ENCODE results near the gene FAM241B. TPM values are rescaled to one million over a fixed set of nuclear protein-coding genes. Genes with fewer than 3 reads are reported as not detected.

Gene FAM241B
- polyA plus RNA-seq, 1 donor from 2014 or later: 135 TPM

DNA sequence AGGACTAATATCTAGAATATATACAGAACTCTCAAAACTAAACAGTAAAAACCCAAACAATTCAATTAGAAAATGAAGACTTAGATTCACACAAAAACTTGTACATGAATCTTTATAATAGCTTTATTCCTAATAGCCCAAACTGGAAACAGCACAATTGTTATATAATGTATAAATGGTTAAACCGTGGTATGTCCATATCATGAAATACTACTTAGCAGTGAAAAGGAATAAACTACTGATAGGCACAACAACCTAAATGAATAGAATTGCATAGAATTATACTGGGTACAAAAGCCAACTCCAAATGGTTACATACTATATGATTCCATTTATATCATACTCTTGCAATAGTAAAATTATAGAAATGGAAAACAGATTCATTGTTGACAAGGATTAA, 21.0 kb upstream of the FAM241B start:
- TF ChIP-seq MXI1 (conservative IDR thresholded peaks at IDR 0.05; ENCODE audit: poor library complexity, severe bottlenecking) (no peak), EP300 (conservative IDR thresholded peaks at IDR 0.05; ENCODE audit: poor library complexity, severe bottlenecking) (no peak), SMC3 (conservative IDR thresholded peaks at IDR 0.05; ENCODE audit: poor library complexity) (no peak), RAD21 (conservative IDR thresholded peaks at IDR 0.05) (no peak), POLR2AphosphoS5 (IDR thresholded peaks at IDR 0.05) (no peak), EZH2 (IDR thresholded peaks at IDR 0.05; ENCODE audit: borderline replicate concordance, insufficient read depth, low read length, poor library complexity, severe bottlenecking) (no peak), TAF1 (IDR thresholded peaks at IDR 0.05; ENCODE audit: low read depth) (no peak)
- TF ChIP-seq, protein P1, sequence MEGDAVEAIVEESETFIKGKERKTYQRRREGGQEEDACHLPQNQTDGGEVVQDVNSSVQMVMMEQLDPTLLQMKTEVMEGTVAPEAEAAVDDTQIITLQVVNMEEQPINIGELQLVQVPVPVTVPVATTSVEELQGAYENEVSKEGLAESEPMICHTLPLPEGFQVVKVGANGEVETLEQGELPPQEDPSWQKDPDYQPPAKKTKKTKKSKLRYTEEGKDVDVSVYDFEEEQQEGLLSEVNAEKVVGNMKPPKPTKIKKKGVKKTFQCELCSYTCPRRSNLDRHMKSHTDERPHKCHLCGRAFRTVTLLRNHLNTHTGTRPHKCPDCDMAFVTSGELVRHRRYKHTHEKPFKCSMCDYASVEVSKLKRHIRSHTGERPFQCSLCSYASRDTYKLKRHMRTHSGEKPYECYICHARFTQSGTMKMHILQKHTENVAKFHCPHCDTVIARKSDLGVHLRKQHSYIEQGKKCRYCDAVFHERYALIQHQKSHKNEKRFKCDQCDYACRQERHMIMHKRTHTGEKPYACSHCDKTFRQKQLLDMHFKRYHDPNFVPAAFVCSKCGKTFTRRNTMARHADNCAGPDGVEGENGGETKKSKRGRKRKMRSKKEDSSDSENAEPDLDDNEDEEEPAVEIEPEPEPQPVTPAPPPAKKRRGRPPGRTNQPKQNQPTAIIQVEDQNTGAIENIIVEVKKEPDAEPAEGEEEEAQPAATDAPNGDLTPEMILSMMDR (IDR thresholded peaks at IDR 0.05; ENCODE audit: poor library complexity, severe bottlenecking): no peak
- TF ChIP-seq, protein P2, sequence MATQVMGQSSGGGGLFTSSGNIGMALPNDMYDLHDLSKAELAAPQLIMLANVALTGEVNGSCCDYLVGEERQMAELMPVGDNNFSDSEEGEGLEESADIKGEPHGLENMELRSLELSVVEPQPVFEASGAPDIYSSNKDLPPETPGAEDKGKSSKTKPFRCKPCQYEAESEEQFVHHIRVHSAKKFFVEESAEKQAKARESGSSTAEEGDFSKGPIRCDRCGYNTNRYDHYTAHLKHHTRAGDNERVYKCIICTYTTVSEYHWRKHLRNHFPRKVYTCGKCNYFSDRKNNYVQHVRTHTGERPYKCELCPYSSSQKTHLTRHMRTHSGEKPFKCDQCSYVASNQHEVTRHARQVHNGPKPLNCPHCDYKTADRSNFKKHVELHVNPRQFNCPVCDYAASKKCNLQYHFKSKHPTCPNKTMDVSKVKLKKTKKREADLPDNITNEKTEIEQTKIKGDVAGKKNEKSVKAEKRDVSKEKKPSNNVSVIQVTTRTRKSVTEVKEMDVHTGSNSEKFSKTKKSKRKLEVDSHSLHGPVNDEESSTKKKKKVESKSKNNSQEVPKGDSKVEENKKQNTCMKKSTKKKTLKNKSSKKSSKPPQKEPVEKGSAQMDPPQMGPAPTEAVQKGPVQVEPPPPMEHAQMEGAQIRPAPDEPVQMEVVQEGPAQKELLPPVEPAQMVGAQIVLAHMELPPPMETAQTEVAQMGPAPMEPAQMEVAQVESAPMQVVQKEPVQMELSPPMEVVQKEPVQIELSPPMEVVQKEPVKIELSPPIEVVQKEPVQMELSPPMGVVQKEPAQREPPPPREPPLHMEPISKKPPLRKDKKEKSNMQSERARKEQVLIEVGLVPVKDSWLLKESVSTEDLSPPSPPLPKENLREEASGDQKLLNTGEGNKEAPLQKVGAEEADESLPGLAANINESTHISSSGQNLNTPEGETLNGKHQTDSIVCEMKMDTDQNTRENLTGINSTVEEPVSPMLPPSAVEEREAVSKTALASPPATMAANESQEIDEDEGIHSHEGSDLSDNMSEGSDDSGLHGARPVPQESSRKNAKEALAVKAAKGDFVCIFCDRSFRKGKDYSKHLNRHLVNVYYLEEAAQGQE (IDR thresholded peaks at IDR 0.05; ENCODE audit: borderline replicate concordance): no peak
- H3K4me2 ChIP-seq (ENCODE audit: low read length): no peak overlapping the region
- H2AFZ ChIP-seq (ENCODE audit: low read depth, low read length): no peak overlapping the region
- no peaks in the 10 kb centered on the region for H4K20me1 ChIP-seq (ENCODE audit: insufficient read depth)
- no peaks in the 10 kb centered on the region for H3K79me2 ChIP-seq (replicated peaks; ENCODE audit: insufficient read depth, low read length)
- H3F3A ChIP-seq (ENCODE audit: insufficient read depth, low read length, poor library complexity, severe bottlenecking): no peaks in the 10 kb centered on the region
- no peaks in the 10 kb centered on the region for H3K9me2 ChIP-seq (ENCODE audit: insufficient read depth, low read length)
- no peak overlapping the region for H3K27ac ChIP-seq (ENCODE audit: low read length)
- H3K36me3 ChIP-seq (ENCODE audit: insufficient read depth, low read length): no peaks in the 10 kb centered on the region
- H3K4me3 ChIP-seq (ENCODE audit: low read length): no peak overlapping the region
- H3K9me3 ChIP-seq (ENCODE audit: low read length): no peaks in the 10 kb centered on the region
- no peak overlapping the region for H3K9ac ChIP-seq (ENCODE audit: low read length)
- no peaks in the 10 kb centered on the region for H3K27me3 ChIP-seq (ENCODE audit: insufficient read depth, low read depth, low read length)

DNA sequence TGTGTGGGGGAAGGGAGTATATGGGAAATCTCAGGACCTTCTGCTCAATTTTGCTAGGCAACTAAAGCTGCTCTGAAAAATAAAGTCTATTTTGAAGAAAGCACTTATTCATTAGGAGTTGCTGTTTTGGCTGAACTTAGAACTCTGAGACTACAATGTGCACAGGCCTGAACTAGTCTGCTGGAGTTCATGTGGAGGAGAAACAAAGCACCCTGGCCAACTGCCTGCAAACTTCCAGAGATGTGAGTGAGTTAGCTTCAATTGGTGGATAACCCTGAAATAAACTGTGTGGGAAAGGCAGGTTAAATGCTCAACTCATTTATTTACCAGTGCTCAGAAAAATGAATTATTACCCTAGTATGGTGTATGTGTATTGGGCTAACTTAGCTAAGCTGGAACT, 17.3 kb upstream of the FAM241B start:
- no peak overlapping the region for H3K27ac ChIP-seq (ENCODE audit: low read length)
- no peaks in the 10 kb centered on the region for H3K36me3 ChIP-seq (ENCODE audit: insufficient read depth, low read length)
- H3K79me2 ChIP-seq (replicated peaks; ENCODE audit: insufficient read depth, low read length): no peaks in the 10 kb centered on the region
- no peak overlapping the region for H3K4me2 ChIP-seq (ENCODE audit: low read length)
- no peak overlapping the region for H2AFZ ChIP-seq (ENCODE audit: low read depth, low read length)
- H3F3A ChIP-seq (ENCODE audit: insufficient read depth, low read length, poor library complexity, severe bottlenecking): no peaks in the 10 kb centered on the region
- H3K4me3 ChIP-seq (ENCODE audit: low read length): no peak overlapping the region
- H3K9me2 ChIP-seq (ENCODE audit: insufficient read depth, low read length): no peaks in the 10 kb centered on the region
- H3K9ac ChIP-seq (ENCODE audit: low read length): no peak overlapping the region
- no peak for TF ChIP-seq TAF1 (IDR thresholded peaks at IDR 0.05; ENCODE audit: low read depth)
- H4K20me1 ChIP-seq (ENCODE audit: insufficient read depth): no peaks in the 10 kb centered on the region
- no peaks in the 10 kb centered on the region for H3K9me3 ChIP-seq (ENCODE audit: low read length)
- H3K27me3 ChIP-seq (ENCODE audit: insufficient read depth, low read depth, low read length): no peaks in the 10 kb centered on the region

DNA sequence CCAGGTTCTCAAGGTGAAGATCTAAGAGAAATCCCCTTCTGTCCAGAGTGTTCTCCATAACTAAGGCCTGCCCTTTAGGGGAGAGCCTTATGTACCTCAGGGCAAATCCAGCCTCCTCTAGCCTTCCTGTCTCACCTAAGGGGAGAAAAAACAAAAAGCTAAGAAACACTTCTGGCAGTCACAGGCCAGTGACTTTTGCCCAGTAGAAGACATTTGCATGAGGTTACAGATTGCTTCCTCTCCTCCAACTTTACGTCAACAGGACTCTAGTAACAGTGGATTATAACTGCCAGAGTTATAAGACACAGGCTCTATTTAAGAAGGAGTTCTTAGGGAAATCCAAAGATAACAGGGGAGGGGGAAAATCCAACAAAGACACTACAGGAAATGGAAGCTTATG, 15.9 kb upstream of the FAM241B start:
- no peak for TF ChIP-seq EP300 (conservative IDR thresholded peaks at IDR 0.05; ENCODE audit: poor library complexity, severe bottlenecking)
- no peak for TF ChIP-seq EZH2 (IDR thresholded peaks at IDR 0.05; ENCODE audit: borderline replicate concordance, insufficient read depth, low read length, poor library complexity, severe bottlenecking)
- TF ChIP-seq, protein P2 (IDR thresholded peaks at IDR 0.05; ENCODE audit: borderline replicate concordance): no peak
- no peak for TF ChIP-seq POLR2AphosphoS5 (IDR thresholded peaks at IDR 0.05)
- TF ChIP-seq, protein P1 (IDR thresholded peaks at IDR 0.05; ENCODE audit: poor library complexity, severe bottlenecking): no peak
- no peak for TF ChIP-seq RAD21 (conservative IDR thresholded peaks at IDR 0.05)
- TF ChIP-seq MXI1 (conservative IDR thresholded peaks at IDR 0.05; ENCODE audit: poor library complexity, severe bottlenecking): no peak
- TF ChIP-seq SMC3 (conservative IDR thresholded peaks at IDR 0.05; ENCODE audit: poor library complexity): no peak
- no peak for TF ChIP-seq TAF1 (IDR thresholded peaks at IDR 0.05; ENCODE audit: low read depth)
- no peaks in the 10 kb centered on the region for H3K9me2 ChIP-seq (ENCODE audit: insufficient read depth, low read length)
- no peak overlapping the region for H3K4me3 ChIP-seq (ENCODE audit: low read length)
- H3K9me3 ChIP-seq (ENCODE audit: low read length): no peaks in the 10 kb centered on the region
- no peak overlapping the region for H3K4me2 ChIP-seq (ENCODE audit: low read length)
- H3K9ac ChIP-seq (ENCODE audit: low read length): no peak overlapping the region
- H3K36me3 ChIP-seq (ENCODE audit: insufficient read depth, low read length): no peaks in the 10 kb centered on the region
- no peak overlapping the region for H2AFZ ChIP-seq (ENCODE audit: low read depth, low read length)
- no peaks in the 10 kb centered on the region for H3K79me2 ChIP-seq (replicated peaks; ENCODE audit: insufficient read depth, low read length)
- H3F3A ChIP-seq (ENCODE audit: insufficient read depth, low read length, poor library complexity, severe bottlenecking): no peaks in the 10 kb centered on the region
- no peaks in the 10 kb centered on the region for H4K20me1 ChIP-seq (ENCODE audit: insufficient read depth)
- H3K27ac ChIP-seq (ENCODE audit: low read length): no peak overlapping the region
- no peaks in the 10 kb centered on the region for H3K27me3 ChIP-seq (ENCODE audit: insufficient read depth, low read depth, low read length)
